Measurements from ENCODE around the gene SSR2. TPM values are rescaled to one million over a fixed set of nuclear protein-coding genes. Genes with fewer than 3 reads are reported as not detected.

Gene SSR2
- total RNA-seq, 1 donor from 2014 or later: 231 TPM

- DNase-seq (no peak), ATAC-seq (no peak)
- Histone ChIP-seq H3K27ac (no peak overlapping the region), H3K36me3 (peaks cover 4% of the 10 kb centered on the region), H3K4me1 (peaks cover 8% of the 10 kb centered on the region), H3K9me3 (no peaks in the 10 kb centered on the region), H3K27me3 (no peaks in the 10 kb centered on the region), H3K4me3 (peak overlapping the region; percentile 93)
- intact Hi-C loops (cut with DNase I): no loop called here
- TF ChIP-seq CTCF (IDR thresholded peaks at IDR 0.05): no peak
Observed at GRCh38 chr1:156056326-156056849, 35.6 kb upstream of the SSR2 start.

DNA sequence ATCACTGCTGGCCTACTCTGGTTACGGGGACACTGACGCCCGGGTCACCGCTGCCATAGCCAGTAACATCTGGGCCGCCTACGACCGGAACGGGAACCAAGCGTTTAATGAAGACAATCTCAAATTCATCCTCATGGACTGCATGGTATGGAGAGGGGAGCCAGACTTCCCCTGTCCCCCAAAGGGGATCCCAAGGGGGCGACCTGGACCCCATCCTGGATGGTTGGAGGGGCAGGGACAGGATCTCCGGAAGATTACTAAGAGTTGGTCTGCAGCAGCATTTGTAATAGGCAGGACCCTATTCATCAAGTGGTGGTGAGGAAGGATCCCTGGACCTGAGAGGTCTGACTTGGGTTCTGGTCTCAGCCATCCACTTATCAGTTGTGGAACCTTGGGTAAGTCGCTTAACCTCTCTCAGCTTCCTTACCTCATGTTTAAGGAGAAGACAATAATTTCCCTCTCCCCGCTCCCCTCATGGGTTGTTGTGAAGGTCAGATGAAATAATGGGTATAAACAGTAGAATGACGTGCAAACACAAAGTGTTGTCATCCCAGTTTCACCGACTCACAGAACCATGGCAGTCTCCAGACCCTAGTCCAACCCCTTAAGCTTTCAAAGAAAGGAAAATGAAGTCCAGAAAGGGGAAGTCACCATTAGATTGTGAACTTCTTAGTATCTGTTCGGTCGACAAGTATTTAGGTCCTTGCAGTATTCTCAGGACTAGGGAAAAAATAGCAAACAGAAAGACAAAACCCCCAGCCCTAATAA, 34.7 kb upstream of the SSR2 start:
- intact Hi-C loops (cut with DNase I): no loop called here
- no peak for TF ChIP-seq CTCF (IDR thresholded peaks at IDR 0.05)
- Histone ChIP-seq H3K9me3 (no peaks in the 10 kb centered on the region), H3K27me3 (no peaks in the 10 kb centered on the region), H3K4me1 (peaks cover 8% of the 10 kb centered on the region), H3K27ac (peak overlapping the region; percentile 83), H3K36me3 (peaks cover 4% of the 10 kb centered on the region), H3K4me3 (peak overlapping the region; percentile 93)
- ATAC-seq (no peak), DNase-seq (no peak)

GRCh38 chr1:156054500-156055280, 33.9 kb upstream of the SSR2 start, which contains the start of gene LAMTOR2:
Gene LAMTOR2 (plus strand): TSS chr1:156054782. CDS start chr1:156054890, 108 bp downstream.
- Histone ChIP-seq H3K27ac (peak within 1 kb of the TSS; percentile 83), H3K27me3 (no peaks in the 10 kb centered on the region), H3K4me3 (peak within 1 kb of the TSS; percentile 93), H3K9me3 (no peaks in the 10 kb centered on the region), H3K36me3 (peaks cover 4% of the 10 kb centered on the region), H3K4me1 (peaks cover 8% of the 10 kb centered on the region)
- no peak for TF ChIP-seq CTCF (IDR thresholded peaks at IDR 0.05)
- intact Hi-C loops (cut with DNase I): no loop called here
- ATAC-seq: peak; percentile 92
- peak; percentile 98 for DNase-seq

GRCh38 chr1:156053768-156054499, 33.2 kb upstream of the SSR2 start, which contains the start of gene UBQLN4:
Gene UBQLN4 (minus strand): TSS chr1:156053798. CDS start chr1:156053701, 97 bp downstream.
- peak; percentile 51 for TF ChIP-seq CTCF (IDR thresholded peaks at IDR 0.05)
- intact Hi-C loops (cut with DNase I): no loop called here
- ATAC-seq: peak; percentile 89
- peaks cover 8% of the 10 kb centered on the region for H3K4me1 ChIP-seq
- H3K36me3 ChIP-seq: peaks cover 7% of the 10 kb centered on the region
- H3K9me3 ChIP-seq: no peaks in the 10 kb centered on the region
- peak; percentile 94 for DNase-seq
- H3K4me3 ChIP-seq: peak within 1 kb of the TSS; percentile 93
- peak within 1 kb of the TSS; percentile 83 for H3K27ac ChIP-seq
- H3K27me3 ChIP-seq: no peaks in the 10 kb centered on the region
